GM12872 (cell line): ENCODE data around the gene ESYT1.

ENCODE experiments used
- TF ChIP-seq, protein P1 (sequence below): IDR thresholded peaks from 3 replicates; pipeline ENCODE4 v1.5.1; 2011; ENCODE audit warnings: low read depth, mild to moderate bottlenecking, low read length, moderate library complexity; ENCODE audit not compliant: insufficient read depth

The ESYT1 gene

DNA sequence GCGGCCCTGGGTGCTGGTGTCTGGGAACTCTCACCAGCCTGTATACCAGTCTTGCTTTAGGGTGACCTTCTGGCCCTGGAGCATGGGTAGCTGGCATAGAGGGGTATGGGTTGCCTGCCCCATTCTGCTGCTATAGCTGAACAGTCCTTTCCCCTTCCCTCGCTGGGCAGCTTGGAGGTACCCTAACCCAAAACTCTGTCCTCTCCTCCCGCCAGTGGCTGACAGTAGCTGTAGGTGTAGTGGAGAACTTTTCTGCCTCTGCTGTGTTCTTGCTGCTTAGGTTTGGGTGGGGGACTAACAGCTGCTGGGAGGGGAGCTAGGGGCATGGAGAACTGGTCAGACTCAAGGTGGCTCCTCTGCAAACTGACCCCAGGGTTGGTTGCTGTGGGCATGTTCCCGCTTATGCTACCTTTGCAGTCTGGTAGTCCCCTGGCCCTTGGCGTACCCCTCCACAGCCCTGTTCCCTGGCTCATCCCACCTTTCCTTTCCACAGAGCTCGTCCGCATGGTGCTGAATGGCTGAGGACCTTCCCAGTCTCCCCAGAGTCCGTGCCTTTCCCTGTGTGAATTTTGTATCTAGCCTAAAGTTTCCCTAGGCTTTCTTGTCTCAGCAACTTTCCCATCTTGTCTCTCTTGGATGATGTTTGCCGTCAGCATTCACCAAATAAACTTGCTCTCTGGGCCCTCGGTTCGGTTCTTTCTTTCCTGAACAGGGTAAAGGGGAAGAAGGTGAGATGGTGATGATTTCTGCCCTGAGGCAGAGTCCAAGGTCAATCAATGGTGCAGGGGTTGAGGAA, 33.0 kb downstream of the ESYT1 start:
- TF ChIP-seq, protein P1, sequence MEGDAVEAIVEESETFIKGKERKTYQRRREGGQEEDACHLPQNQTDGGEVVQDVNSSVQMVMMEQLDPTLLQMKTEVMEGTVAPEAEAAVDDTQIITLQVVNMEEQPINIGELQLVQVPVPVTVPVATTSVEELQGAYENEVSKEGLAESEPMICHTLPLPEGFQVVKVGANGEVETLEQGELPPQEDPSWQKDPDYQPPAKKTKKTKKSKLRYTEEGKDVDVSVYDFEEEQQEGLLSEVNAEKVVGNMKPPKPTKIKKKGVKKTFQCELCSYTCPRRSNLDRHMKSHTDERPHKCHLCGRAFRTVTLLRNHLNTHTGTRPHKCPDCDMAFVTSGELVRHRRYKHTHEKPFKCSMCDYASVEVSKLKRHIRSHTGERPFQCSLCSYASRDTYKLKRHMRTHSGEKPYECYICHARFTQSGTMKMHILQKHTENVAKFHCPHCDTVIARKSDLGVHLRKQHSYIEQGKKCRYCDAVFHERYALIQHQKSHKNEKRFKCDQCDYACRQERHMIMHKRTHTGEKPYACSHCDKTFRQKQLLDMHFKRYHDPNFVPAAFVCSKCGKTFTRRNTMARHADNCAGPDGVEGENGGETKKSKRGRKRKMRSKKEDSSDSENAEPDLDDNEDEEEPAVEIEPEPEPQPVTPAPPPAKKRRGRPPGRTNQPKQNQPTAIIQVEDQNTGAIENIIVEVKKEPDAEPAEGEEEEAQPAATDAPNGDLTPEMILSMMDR, result no peak

DNA sequence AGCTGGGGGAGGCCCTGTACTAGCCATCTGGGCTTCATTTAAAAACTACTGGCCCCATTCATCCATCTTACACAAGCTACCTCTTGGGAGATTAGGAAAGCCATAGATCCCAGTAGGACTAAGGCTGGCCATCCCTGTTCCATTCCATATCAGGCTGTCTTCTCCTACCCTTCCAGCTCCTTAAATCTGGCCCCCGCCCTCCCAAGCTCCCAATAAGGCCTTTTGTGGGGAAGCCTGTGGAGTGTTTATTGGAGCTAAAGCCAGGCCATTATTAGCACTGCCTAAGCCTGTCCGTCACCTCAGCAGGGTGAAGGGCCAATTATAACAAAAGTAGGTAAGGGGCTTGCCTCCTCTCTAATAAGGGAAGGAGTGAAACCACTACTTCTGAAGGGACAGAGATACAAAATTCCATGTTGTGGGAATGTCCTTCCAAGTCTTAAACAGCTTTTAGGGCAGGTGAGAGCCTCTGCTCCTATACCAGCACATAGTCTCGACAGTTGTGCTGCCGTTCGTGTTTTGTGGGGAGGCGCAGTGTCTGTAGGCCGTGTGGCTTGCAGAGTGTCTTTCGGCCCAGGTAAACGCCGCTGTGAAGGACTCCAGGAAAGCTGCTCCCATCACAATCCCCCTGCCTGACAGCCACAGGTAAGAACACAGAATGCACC, 33.8 kb downstream of the ESYT1 start:
- TF ChIP-seq, protein P1, result no peak

DNA sequence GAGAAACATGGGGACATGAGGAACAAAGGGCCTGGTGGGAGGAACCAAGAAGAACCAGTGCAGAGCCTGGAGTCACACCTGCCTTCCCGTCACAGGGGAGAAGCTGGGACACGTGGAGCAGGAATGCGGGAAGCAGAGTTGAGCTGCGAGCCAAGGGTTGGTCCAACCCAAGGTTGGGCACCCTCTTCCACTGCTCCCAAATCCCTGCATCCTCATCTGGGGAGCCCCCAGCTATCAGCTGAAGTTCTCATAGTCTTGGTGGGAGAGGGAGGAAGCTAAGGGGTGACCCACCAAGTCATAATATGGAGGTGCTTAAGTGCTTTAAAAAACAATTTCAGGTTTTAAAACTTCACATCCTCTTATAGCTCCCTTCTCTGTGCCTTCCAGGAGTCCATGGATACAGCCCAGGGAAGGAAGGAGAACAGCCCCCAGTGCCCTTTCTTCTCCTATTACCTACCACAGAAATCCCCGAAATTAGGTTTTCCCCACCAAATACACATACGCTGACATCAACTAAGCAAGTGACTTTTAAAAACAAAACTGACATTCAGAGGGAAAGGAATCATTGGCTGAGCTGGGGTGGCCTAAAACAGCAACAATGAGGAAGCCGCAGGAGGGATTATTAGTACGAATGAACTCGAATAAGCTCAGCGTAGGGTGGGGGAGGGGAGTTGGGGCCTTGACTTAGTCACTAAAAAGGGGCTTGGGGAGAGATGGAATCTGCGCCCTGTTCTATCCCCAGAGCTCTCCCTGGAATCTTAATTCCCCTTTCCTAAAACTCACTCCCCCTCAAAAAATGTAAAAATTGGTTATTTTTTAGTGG, 34.6 kb downstream of the ESYT1 start:
- TF ChIP-seq, protein P1, result no peak

DNA sequence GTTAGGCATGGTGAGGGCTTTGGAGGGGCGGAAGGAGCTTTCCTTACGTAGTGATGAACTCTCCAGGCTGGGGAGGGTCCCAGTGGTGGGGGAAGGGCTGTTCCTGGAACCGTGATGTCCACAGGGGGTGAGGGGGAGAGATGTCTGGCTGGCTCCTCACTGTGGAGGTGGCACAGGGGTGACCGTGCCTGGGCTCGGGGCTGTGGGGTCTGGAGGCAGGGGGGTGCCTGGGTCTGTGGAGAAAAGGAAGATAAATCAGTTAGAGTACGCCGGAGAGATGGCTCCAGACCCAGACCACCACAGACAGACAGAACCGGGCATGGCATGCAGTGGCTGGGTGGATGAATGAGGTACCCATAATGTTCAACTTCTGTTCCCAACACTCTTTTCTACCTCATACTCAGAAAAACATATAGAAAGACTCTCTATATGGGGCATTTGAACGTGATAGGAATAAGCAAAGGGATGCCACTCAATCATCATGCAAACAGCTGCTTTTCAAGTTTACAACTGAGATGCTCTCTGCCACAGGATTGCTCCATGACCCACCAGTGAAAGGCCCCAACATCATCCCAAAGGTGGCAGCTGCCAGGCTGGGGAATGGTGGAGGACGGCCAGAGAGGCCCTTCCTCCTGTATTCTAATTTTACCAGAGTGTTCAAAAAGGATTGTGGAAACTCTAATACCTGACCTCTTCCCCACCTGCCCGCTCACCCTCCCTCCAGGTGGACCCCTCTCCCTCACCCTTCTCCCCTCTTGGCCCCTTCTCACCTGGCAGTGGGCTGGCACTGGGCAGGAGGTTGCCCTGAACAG, 35.7 kb downstream of the ESYT1 start:
- TF ChIP-seq, protein P1, result no peak

DNA sequence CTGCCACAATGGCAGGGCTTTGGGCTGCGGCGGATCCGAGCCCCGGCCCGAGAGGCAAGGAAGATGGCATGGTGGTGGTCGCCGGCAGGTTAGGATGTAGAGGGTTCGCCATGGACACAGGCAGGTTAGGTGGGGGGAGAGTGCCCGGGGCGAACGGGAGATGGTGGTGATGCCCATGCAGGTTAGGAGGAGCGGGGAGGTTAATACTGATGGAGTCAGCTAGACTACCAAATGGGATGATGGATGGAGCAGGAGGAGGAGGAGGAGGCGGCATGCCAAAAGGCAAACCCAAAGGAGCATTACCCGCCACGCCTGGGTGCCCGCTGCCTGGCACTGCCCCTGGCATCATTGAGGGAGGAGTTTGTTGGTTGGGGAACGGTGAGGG, 36.3 kb downstream of the ESYT1 start:
- TF ChIP-seq, protein P1, result no peak

DNA sequence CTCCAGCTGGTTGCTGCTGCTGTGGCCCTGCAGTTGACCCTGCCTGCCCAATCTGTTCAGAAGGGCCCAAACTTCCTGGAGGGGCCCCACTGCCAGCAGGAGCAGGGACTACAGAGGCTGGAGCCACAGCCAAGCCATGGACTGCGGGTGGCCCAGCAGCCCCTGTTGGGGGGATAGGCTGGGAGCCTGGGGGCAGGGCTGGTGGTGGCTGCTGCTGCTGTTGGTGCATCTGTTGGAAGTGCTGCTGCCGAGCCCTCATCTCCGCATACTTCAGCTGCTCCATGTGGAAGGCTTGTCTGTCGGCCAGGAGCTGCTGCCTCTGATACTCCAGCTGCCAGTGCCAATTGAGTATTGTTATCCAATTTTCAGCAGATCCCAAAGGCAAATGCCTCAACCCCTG, 37.3 kb downstream of the ESYT1 start:
- TF ChIP-seq, protein P1, result no peak

DNA sequence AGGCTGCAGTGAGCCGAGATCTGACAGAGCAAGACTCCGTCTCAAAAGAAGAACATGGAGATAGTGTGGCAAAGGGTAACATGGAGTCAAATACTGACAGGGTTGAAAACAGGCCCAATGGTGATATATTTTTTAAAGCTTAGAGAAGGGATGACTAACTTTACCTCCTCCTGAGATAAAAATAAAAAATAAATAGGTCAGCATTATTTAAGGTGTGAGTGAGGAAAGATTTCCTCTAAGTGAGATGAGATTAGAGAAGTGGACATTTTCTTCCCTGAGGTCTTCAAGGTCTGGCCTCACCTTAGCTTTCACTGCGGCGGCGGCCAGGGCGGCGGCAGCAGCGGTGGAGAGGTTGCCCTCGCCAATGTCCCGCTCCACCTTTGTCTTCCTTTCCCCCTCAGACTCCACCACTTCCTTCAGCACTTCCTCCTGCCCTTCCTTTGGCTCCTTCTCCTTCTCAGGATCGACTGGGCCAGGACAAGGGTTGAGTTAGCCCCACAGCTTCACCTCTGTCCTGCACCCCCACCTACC, 41.2 kb downstream of the ESYT1 start:
- TF ChIP-seq, protein P1, result no peak
